GM18505 (cell line): ENCODE results near the gene KIRREL1.

ENCODE experiments used
- ATAC-seq: cut with Tn5 transposase; IDR thresholded peaks from one replicate; pipeline ENCODE4 v1.9.1; 2021; ENCODE audit not compliant: unreplicated experiment
- POLR2A ChIP-seq: IDR thresholded peaks from 4 replicates; pipeline ENCODE4 v1.6.1; 2011; ENCODE audit warnings: borderline replicate concordance; ENCODE audit not compliant: insufficient read depth, insufficient read length; ENCODE audit errors: extremely low read depth

The KIRREL1 gene

GRCh38 chr1:157993147-157993917, at the start of gene KIRREL1:
Gene KIRREL1 (plus strand): TSS chr1:157993645. CDS start chr1:157993677, 32 bp downstream.
- TF ChIP-seq POLR2A, result no peak
- no peak for ATAC-seq

- no peak for ATAC-seq
- no peak for TF ChIP-seq POLR2A
Observed at GRCh38 chr1:157944663-157945280, 48.7 kb upstream of the KIRREL1 start.

GRCh38 chr1:157948312-157949073, 45.0 kb upstream of the KIRREL1 start:
- ATAC-seq, result no peak

GRCh38 chr1:157949074-157949354, 44.4 kb upstream of the KIRREL1 start:
- TF ChIP-seq POLR2A, result no peak
- no peak for ATAC-seq

More at GRCh38 chr1:157948312-157949073, 45.0 kb upstream of the KIRREL1 start:
- no peak for TF ChIP-seq POLR2A

GRCh38 chr1:157951230-157951629, 42.2 kb upstream of the KIRREL1 start:
- no peak for TF ChIP-seq POLR2A
- ATAC-seq, result no peak

- TF ChIP-seq POLR2A, result no peak
Observed at GRCh38 chr1:157952601-157953000, 40.8 kb upstream of the KIRREL1 start.

GRCh38 chr1:157955221-157955620, 38.2 kb upstream of the KIRREL1 start:
- no peak for ATAC-seq
- TF ChIP-seq POLR2A, result no peak

More at GRCh38 chr1:157952601-157953000, 40.8 kb upstream of the KIRREL1 start:
- ATAC-seq, result no peak

GRCh38 chr1:157955857-157956256, 37.6 kb upstream of the KIRREL1 start:
- TF ChIP-seq POLR2A, result no peak
- ATAC-seq, result no peak

GRCh38 chr1:157956732-157957131, 36.7 kb upstream of the KIRREL1 start:
- no peak for ATAC-seq
- no peak for TF ChIP-seq POLR2A

GRCh38 chr1:157958263-157958662, 35.2 kb upstream of the KIRREL1 start:
- ATAC-seq, result no peak
- no peak for TF ChIP-seq POLR2A

GRCh38 chr1:157959750-157960149, 33.7 kb upstream of the KIRREL1 start:
- no peak for TF ChIP-seq POLR2A
- no peak for ATAC-seq

- TF ChIP-seq POLR2A, result no peak
Observed at GRCh38 chr1:157960773-157961172, 32.7 kb upstream of the KIRREL1 start.

More at GRCh38 chr1:157960773-157961172, 32.7 kb upstream of the KIRREL1 start:
- ATAC-seq, result no peak
